Measurements from ENCODE around the gene RAP1GAP. TPM values are rescaled to one million over a fixed set of nuclear protein-coding genes. Genes with fewer than 3 reads are reported as not detected.

Gene RAP1GAP
- total RNA-seq, 2 donors from 2014 or later = 1.2 to 2.4 TPM

DNA sequence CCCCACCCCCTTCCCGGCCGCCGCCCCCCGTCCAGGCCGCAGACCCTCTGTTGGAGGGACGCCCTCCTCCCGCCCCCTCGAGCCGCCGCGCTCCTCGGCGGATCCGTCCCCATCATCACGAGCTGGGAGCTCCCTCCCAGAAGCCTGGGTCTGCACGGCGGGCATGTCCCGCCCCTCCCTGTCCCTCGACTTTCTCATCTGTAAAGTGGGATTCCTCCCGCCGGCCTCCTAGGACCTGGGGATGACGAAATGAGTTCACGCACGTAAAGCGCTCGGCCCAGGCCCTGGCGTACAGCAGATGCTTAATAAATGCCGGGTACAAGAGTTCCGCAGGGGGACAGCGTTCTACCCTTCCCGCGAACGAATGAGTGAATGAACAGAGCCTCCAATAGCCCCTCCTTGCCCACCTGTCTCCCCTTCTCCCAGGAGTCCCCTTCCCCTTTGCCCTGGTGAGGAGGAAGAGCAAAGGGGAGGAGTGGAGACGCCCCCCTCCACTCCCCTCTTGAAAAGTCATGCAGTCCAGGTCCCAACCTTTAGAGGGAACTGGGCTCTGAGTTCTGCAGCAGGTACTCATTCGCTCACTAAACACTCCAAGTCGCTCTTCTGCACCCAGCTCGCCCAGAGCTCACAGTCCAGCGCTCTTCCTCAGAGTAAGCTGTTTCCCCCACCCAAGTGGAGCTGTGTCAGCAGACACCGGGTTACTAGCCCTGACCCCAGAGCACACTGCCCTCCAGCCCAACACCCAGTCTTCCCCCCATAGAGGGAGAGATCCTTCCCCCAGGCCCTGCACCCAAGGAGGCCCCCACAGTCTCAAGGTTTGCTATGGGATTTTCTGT is 16.8 kb downstream of the RAP1GAP start:
- H3K27me3 Mint-ChIP-seq (ENCODE audit: low read depth) = peaks cover 20% of the 10 kb centered on the region
- peak overlapping the region; percentile 74 to 88 for H3K4me3 Mint-ChIP-seq
- no peak overlapping the region for H3K27ac Mint-ChIP-seq
- ATAC-seq (replicated peaks in 1 of 2) (peak; percentile 4 to 7), DNase-seq (no peak)
- H3K4me1 Mint-ChIP-seq (ENCODE audit: low read depth) = peaks cover 14% of the 10 kb centered on the region
- H3K9me3 Mint-ChIP-seq = no peaks in the 10 kb centered on the region
- no peaks in the 10 kb centered on the region for H3K36me3 Mint-ChIP-seq (ENCODE audit: insufficient read depth in 2 of 2)

DNA sequence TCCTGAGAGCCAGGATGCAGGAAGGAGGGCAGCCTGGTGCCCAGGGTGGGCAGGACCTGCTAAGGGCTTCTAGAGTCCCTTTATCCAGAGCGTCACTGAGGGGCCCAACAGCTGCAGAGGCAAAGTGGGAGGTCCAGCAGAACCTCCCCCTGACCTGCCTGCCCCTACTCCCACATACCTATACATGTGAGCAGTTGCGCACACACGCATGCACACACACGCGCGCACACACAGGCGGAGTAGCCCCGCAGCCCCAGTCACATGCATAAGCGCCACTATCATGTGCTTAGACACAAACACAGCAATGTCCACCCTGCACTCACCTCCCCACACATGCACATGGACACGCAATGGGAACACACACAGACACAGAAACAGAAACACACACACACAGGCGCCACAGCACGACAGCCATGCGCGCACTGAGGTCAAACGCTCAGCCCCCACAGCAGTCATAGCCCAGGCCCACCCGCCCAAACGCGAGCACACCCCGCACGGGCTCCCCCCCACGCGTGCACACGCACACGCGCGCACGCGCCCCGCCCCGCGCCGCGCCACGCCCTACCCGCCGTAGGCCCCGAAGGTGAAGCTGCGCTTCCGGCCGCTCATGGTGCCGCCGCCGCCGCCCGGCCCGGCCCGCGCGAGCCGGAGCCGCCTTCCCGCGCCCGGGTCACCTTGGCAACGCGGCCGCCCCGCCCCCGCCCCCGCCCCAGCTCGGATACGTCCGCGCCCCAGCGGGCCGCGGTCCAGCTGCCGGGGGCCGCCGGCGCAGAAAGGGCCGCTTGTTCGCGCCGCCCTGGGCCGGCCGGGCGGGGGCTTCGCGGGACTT is 17.7 kb downstream of the RAP1GAP start:
- peak; percentile 81 for ATAC-seq (replicated peaks in 1 of 2)
- H3K27ac Mint-ChIP-seq = no peak overlapping the region

DNA sequence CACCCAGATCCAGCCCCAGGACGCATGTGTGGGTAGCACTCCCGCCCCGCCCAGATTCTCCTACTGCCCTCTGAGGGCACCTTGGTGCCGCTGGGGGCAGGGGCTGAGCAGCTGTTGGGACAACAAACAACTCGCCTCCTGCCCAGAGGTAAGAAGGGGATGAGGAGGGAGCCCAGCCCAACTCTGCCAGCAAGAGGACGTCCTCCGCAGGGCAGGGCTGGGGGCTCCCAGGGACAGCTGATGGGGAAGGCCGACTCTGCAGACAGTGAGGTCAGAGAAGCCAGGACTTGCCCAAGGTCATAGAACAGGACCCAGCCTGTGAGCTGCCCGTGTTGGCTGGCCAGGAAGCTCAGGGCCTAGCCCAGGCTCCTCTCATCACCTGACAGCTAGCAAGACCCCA is 18.8 kb downstream of the RAP1GAP start:
- H3K9me3 Mint-ChIP-seq = no peaks in the 10 kb centered on the region
- ATAC-seq (replicated peaks in 1 of 2) (no peak), DNase-seq (no peak)
- peaks cover 34% of the 10 kb centered on the region for H3K27me3 Mint-ChIP-seq (ENCODE audit: low read depth)
- peak overlapping the region in 1 of 2 donors; percentile 79 for H3K4me3 Mint-ChIP-seq
- no peaks in the 10 kb centered on the region for H3K36me3 Mint-ChIP-seq (ENCODE audit: insufficient read depth in 2 of 2)
- H3K4me1 Mint-ChIP-seq (ENCODE audit: low read depth) = peaks cover 14% of the 10 kb centered on the region
- H3K27ac Mint-ChIP-seq = no peak overlapping the region

More for the DNA sequence above, 17.7 kb downstream of the RAP1GAP start:
- H3K9me3 Mint-ChIP-seq = no peaks in the 10 kb centered on the region
- H3K36me3 Mint-ChIP-seq (ENCODE audit: insufficient read depth in 2 of 2) = no peaks in the 10 kb centered on the region
- peak overlapping the region; percentile 79 to 84 for H3K4me3 Mint-ChIP-seq
- peaks cover 14% of the 10 kb centered on the region for H3K4me1 Mint-ChIP-seq (ENCODE audit: low read depth)
- DNase-seq = peak; percentile 51 to 52
- H3K27me3 Mint-ChIP-seq (ENCODE audit: low read depth) = peaks cover 27% of the 10 kb centered on the region

DNA sequence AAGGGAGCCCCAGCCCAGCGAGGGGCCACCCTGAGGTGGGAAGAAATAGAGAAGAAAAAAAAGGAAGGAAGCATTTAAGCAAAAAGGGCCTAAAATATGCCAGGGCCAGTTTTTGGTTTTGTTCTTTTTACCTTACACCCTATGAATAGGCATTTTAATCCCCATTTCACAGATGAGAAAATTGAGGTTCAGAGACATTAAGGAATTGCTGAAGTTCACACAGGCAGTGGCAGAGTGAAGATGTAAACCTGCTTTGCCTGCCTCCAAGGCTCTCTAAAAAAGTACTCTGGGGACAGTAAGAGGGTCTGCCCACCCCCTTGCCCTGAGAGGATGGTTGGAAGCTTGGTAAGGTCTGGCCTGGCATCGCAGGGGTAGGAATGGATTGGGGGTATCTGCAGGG is 19.8 kb downstream of the RAP1GAP start:
- Mint-ChIP-seq H3K9me3 (no peaks in the 10 kb centered on the region), H3K4me1 (ENCODE audit: low read depth) (peaks cover 14% of the 10 kb centered on the region), H3K4me3 (no peak overlapping the region), H3K36me3 (ENCODE audit: insufficient read depth in 2 of 2) (no peaks in the 10 kb centered on the region), H3K27me3 (ENCODE audit: low read depth) (peaks cover 33% of the 10 kb centered on the region), H3K27ac (no peak overlapping the region)
- ATAC-seq (replicated peaks in 1 of 2) (no peak), DNase-seq (no peak)

DNA sequence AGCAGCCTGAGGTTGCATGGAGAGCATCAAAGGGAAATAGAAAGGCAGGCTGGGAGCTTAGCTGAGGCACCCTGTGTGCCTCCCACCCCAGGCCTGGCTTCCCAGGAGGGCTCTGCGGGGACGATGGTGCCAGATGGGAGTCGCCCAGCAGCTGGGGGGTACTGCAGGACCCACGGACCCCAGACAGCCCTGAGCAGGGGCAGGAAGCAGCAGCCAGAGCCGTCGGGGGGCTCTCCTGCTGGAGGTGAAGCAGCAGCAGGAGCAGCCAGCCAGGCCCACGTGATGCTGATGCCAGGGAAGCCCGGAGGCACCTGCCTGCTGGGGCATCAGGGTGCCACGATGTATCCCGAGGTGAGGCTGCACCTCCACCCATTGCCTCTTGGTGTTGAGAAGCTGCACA is 20.4 kb downstream of the RAP1GAP start:
- Mint-ChIP-seq H3K9me3 (no peaks in the 10 kb centered on the region), H3K27ac (no peak overlapping the region), H3K4me3 (no peak overlapping the region), H3K4me1 (ENCODE audit: low read depth) (peaks cover 14% of the 10 kb centered on the region), H3K27me3 (ENCODE audit: low read depth) (peaks cover 33% of the 10 kb centered on the region), H3K36me3 (ENCODE audit: insufficient read depth in 2 of 2) (no peaks in the 10 kb centered on the region)
- ATAC-seq (replicated peaks in 1 of 2) (no peak), DNase-seq (no peak)

DNA sequence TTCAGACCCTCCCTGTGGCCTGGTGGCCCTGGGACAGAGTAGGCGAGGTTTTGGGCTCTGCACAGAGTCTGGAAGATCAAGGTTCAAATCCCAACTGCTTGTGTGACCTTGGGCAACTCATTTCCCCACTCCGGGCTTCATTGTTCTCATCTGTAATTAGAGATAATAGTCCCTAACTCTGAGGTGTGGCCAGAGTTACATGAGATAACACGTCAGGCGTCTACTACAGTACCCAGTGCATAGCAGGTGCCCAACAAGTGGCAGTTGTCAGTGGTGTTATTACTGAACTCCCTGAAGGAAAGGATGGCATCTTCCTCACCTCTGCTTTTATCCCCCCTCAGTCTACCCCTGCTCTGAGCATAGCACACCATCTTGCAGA is 20.8 kb downstream of the RAP1GAP start:
- Mint-ChIP-seq H3K36me3 (ENCODE audit: insufficient read depth in 2 of 2) (no peaks in the 10 kb centered on the region), H3K27me3 (ENCODE audit: low read depth) (peaks cover 37% of the 10 kb centered on the region), H3K9me3 (no peaks in the 10 kb centered on the region), H3K4me1 (ENCODE audit: low read depth) (peaks cover 14% of the 10 kb centered on the region), H3K4me3 (no peak overlapping the region), H3K27ac (no peak overlapping the region)
- DNase-seq (no peak), ATAC-seq (replicated peaks in 1 of 2) (no peak)

DNA sequence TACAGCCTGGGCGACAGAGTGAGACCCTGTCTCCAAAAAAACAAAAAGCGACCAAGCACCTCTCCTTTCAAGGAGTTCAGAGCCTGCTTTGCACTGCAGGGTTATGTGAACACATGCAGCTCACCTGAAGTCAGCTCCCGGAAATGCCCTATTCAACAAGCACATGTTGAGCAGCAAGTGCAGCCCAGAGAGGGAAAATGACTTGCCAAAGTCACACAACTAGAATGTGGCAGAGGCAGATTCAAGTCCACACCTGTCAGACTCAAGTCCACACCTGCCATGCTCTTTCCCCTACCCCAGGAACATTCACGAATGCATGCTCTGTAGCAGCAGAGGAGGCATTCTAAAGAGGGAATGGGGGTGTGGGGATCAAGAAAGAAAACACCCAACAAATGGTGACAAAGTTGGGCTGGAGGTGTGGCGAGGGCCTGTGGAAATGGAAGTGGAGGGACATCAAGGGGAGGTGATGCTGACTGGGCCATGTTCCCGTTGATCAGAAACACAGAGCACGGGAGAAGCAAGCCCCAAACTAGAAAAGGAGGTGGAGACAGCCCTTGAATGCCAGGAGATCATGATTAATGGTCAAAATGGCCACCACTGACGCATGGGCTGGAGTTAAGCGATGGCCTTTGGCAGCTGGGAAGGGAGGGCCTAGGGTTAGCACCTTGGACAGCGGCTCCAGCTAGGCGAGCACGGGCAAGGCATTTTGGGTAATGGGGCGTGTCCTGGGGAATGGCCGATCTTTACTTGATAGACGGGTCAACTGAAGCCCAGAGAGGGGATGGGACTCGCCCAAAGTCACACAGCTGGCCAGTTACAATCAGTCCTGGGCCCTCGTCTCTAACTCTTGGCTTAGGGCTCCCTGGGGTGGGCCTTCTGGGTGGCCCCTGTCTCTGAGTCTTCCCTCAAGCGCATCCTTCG is 21.5 kb downstream of the RAP1GAP start:
- Mint-ChIP-seq H3K27ac (no peak overlapping the region), H3K4me3 (no peak overlapping the region), H3K9me3 (no peaks in the 10 kb centered on the region), H3K36me3 (ENCODE audit: insufficient read depth in 2 of 2) (no peaks in the 10 kb centered on the region), H3K27me3 (ENCODE audit: low read depth) (peaks cover 37% of the 10 kb centered on the region), H3K4me1 (ENCODE audit: low read depth) (peaks cover 14% of the 10 kb centered on the region)
- peak; percentile 54 for DNase-seq
- peak in 1 of 2 donors; percentile 30 for ATAC-seq (replicated peaks in 1 of 2)

DNA sequence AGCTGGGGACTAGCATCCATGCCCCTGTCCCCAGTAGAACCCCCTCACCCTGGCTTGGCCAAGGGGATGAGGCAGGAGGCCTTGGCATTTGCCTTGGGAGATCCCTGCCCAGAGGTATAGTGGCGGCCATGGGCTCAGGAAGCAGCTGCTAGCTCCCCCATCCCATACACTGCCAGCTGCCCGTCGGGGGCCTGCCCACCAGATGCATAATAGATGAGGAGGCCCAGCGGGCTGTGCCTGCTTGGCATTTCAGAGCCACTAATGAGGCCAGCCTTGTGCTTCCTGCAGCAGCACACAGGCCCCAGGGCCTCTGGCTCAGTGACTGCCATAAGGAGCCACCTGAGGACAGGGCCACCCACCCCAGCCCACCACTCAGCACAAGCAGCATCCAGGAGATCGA is 23.6 kb downstream of the RAP1GAP start:
- DNase-seq = no peak
- Mint-ChIP-seq H3K27ac (no peak overlapping the region), H3K27me3 (ENCODE audit: low read depth) (peaks cover 22% of the 10 kb centered on the region), H3K4me3 (no peak overlapping the region), H3K9me3 (no peaks in the 10 kb centered on the region), H3K36me3 (ENCODE audit: insufficient read depth in 2 of 2) (no peaks in the 10 kb centered on the region), H3K4me1 (ENCODE audit: low read depth) (no peaks in the 10 kb centered on the region)
- ATAC-seq (replicated peaks in 1 of 2) = no peak

DNA sequence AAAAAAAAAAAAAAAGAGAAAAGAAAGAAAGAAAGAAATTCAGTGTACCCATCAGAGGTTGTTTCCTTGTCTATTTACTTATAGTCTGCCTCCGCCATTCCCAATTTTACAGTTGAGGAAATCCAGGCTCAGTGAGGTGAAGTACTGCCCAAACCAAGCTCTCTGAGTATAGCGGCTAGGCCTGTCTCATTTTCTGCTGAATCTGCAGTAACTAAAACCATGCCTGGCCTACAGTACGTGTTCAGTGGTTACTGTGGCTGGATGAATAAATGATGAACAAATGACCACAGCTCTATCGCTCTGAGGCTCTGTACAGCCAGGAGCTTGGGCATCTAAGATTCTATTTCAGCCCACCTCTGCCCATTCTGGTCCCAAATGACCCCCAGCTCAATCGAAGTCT is 24.3 kb downstream of the RAP1GAP start:
- DNase-seq = no peak
- peaks cover 22% of the 10 kb centered on the region for H3K27me3 Mint-ChIP-seq (ENCODE audit: low read depth)
- no peak overlapping the region for H3K27ac Mint-ChIP-seq
- no peak for ATAC-seq (replicated peaks in 1 of 2)
- H3K4me1 Mint-ChIP-seq (ENCODE audit: low read depth) = no peaks in the 10 kb centered on the region
- no peak overlapping the region for H3K4me3 Mint-ChIP-seq
- no peaks in the 10 kb centered on the region for H3K9me3 Mint-ChIP-seq
- no peaks in the 10 kb centered on the region for H3K36me3 Mint-ChIP-seq (ENCODE audit: insufficient read depth in 2 of 2)

DNA sequence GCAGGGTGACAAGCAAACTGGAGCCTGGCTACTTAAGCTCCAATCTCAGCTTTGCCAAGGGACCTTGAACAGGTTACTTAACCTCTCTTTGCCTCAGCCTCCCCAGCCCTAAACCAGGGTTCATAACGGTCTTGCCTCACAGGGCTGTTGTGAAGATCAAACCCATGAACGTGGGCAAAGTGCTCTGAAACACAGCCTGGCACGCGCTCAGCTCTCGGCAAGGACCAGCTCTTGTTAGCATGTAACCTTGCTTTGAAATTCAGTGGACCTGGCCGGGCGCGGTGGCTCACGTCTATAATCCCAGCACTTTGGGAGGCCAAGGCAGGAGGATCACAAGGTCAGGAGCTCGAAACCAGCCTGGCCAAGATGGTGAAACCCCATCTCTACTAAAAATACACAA is 24.8 kb downstream of the RAP1GAP start:
- Mint-ChIP-seq H3K36me3 (ENCODE audit: insufficient read depth in 2 of 2) (no peaks in the 10 kb centered on the region), H3K4me3 (no peak overlapping the region), H3K27ac (no peak overlapping the region), H3K9me3 (no peaks in the 10 kb centered on the region), H3K4me1 (ENCODE audit: low read depth) (no peaks in the 10 kb centered on the region), H3K27me3 (ENCODE audit: low read depth) (peaks cover 22% of the 10 kb centered on the region)
- DNase-seq = no peak
- ATAC-seq (replicated peaks in 1 of 2) = no peak

DNA sequence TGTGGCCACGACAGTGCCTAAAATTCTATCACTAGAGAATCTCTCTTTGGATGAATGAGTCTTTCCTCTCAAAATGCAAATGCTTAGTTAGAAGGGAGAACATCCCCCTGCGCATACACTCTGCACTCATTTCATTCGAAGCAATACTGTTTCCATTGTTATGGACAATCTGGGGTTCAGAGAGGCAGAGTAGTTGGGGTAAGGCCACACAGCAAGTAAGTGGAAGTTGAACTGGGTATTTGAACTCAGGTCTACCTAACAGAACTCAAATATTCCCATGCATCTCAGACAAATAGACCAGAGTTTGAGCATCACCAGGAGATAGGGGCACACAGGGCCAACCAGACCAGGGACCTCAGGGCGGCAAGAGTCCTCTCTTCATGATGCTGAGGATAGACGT is 25.5 kb downstream of the RAP1GAP start:
- Mint-ChIP-seq H3K36me3 (ENCODE audit: insufficient read depth in 2 of 2) (no peaks in the 10 kb centered on the region), H3K4me1 (ENCODE audit: low read depth) (peaks cover 3% of the 10 kb centered on the region), H3K9me3 (no peaks in the 10 kb centered on the region), H3K27me3 (ENCODE audit: low read depth) (peaks cover 22% of the 10 kb centered on the region), H3K27ac (no peak overlapping the region), H3K4me3 (no peak overlapping the region)
- no peak for DNase-seq
- ATAC-seq (replicated peaks in 1 of 2) = no peak

DNA sequence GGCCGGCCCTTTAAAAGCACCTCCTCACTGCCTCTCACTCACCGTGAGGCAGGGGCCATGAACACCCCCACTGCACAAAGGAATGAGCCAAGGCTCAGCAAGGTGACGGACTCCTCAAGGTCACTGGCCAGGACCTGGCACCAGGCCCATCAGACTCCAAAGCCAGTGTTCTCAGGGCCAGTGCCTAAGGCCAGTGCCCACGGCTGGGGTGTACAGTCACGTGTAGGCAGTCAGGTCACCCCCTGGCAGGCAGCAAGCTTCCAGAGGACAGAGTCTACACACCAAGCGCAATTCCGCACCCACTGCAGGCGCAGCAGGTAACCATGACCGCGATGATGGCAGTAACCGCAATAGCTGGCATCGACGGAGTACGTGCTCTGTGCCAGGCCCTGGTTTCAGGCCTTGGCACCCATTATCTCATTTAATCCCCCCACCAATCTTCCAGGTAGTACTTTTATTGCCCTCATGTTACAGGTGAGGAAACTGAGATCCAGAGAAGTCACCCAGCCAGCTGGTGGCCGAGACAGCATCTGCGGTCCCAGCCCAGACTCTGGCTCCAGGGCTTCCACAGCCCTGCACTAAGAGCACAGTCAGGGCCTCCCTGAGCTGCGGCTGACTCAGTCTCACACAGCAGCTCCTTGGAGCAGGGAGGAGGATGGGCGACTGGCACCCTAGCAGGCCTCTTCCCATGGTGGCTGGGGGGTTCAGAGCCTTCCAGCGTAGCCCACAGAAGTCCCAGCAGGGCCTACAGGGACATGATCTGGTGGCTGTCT is 27.0 kb downstream of the RAP1GAP start:
- Mint-ChIP-seq H3K9me3 (no peaks in the 10 kb centered on the region), H3K36me3 (ENCODE audit: insufficient read depth in 2 of 2) (no peaks in the 10 kb centered on the region), H3K4me3 (no peak overlapping the region), H3K4me1 (ENCODE audit: low read depth) (peaks cover 7% of the 10 kb centered on the region), H3K27me3 (ENCODE audit: low read depth) (peaks cover 22% of the 10 kb centered on the region), H3K27ac (no peak overlapping the region)
- ATAC-seq (replicated peaks in 1 of 2) (no peak), DNase-seq (no peak)

Measured in activated T-cell treated with anti-CD3 and anti-CD28 coated beads, Interleukin-2, amount 50 U/mL, for 72 hours (primary cell).